Upper lobe of left lung (tissue), 6 donors: ENCODE measurements around the gene MEF2A. TPM values are rescaled to one million over a fixed set of nuclear protein-coding genes. Genes with fewer than 3 reads are reported as not detected.
A peak's percentile ranks its signal among the peaks of the same experiment; 100 is the strongest.

Experiments
- ATAC-seq, 2 donors: fragments of 200-7000 bp; cut with Tn5 transposase; one replicate each; pipeline ENCODE4 v1.9.1; 2022; ENCODE audit warnings: mild to moderate bottlenecking in 2 of 2, moderate library complexity in 2 of 2; ENCODE audit not compliant: low FRiP score in 2 of 2
- DNase-seq, 2 donors: peaks; one replicate each; pipeline ENCODE4 v3.0.0-alpha.2; 2019 to 2020
- H3K27ac ChIP-seq, 4 donors: fragments of 200-600 bp; sonication (generic); one replicate each; pipeline ENCODE4 v1.5.1; 2016 to 2019
- H3K27me3 ChIP-seq, 4 donors: fragments of 200-600 bp; sonication (generic); one replicate each; pipeline ENCODE4 v1.5.1; 2017 to 2019
- H3K36me3 ChIP-seq, 4 donors: fragments of 200-600 bp; sonication (generic); one replicate each; pipeline ENCODE4 v1.5.1; 2016 to 2019
- H3K4me1 ChIP-seq, 4 donors: fragments of 200-600 bp; sonication (generic); one replicate each; pipeline ENCODE4 v1.5.1; 2018 to 2019
- H3K4me3 ChIP-seq, 4 donors: fragments of 200-600 bp; sonication (generic); one replicate each; pipeline ENCODE4 v1.5.1; 2017 to 2019; ENCODE audit warnings: mild to moderate bottlenecking in 2 of 4, moderate library complexity in 1 of 4
- H3K9me3 ChIP-seq, 4 donors: fragments of 200-600 bp; sonication (generic); one replicate each; pipeline ENCODE4 v1.5.1; 2018 to 2019
- CTCF ChIP-seq, 6 experiments: fragments of 450-650 bp in 4 of 6; fragments of 200-600 bp in 2 of 6; sonication (generic) in 2 of 6; IDR thresholded peaks; one replicate each; pipeline ENCODE4 v1.5.1; 2016 to 2019; ENCODE audit warnings: antibody characterized with exemption in 6 of 6
- EP300 ChIP-seq, 4 donors: sonication (generic); formaldehyde crosslinking; IDR thresholded peaks; one replicate each; pipeline ENCODE4 v1.5.1; 2017; ENCODE audit warnings: antibody characterized with exemption in 4 of 4, control low read depth in 2 of 4
- POLR2A ChIP-seq, 4 donors: fragments of 450-650 bp; IDR thresholded peaks; one replicate each; pipeline ENCODE4 v1.5.1; 2016 to 2017; ENCODE audit warnings: antibody characterized with exemption in 4 of 4, mild to moderate bottlenecking in 2 of 4
- POLR2AphosphoS5 ChIP-seq, 2 donors: sonication (generic); formaldehyde crosslinking; IDR thresholded peaks; one replicate each; pipeline ENCODE4 v1.5.1; 2017; ENCODE audit warnings: antibody characterized with exemption in 2 of 2
- whole genome bisulfite sequencing, 2 donors: methylation state at CpG; one replicate each; pipeline ENCODE4 v1.1.5; 2017 to 2018; 5-methylcytosine and 5-hydroxymethylcytosine counted together
- total RNA-seq, 6 donors: library from RNA; depleted of rRNA in 4 of 6; stranded (reverse); fragments of >200 nt in 4 of 6; gene quantifications; one replicate each; pipeline versions ENCODE4 v1.1.0 to v1.2.1, GENCODE V29; 2016 to 2021
- donor health status: DM: no; HTN: no; CAD: no; lungs with moderate emphysema.
- donor health status: DM: no; HTN: yes; CAD: no; lungs with severe emphysema.

The MEF2A gene
- total RNA-seq, 6 donors from 2014 or later = 54.9 to 89.1 (median 75.2) TPM

GRCh38 chr15:99703603-99704443 lies 138.0 kb downstream of the MEF2A start:
- Histone ChIP-seq H3K27ac (peak overlapping the region; percentile 62 to 79 (median 74)), H3K4me1 (peaks cover 28 to 42% (median 33%) of the 10 kb centered on the region in 4 donors), H3K9me3 (no peaks in the 10 kb centered on the region), H3K36me3 (no peaks in the 10 kb centered on the region), H3K4me3 (no peak overlapping the region), H3K27me3 (no peaks in the 10 kb centered on the region)
- ATAC-seq (peak; percentile 86 to 89), DNase-seq (no peak)
- TF ChIP-seq CTCF (IDR thresholded peaks at IDR 0.05) (peak; percentile 62 to 83 (median 78)), EP300 (IDR thresholded peaks at IDR 0.05) (no peak), POLR2A (IDR thresholded peaks at IDR 0.05) (no peak), POLR2AphosphoS5 (IDR thresholded peaks at IDR 0.05) (peak in 1 of 2 donors; percentile 26)
- 13 to 14% methylated on average over 7 of the region's 7 CpGs for WGBS, 2 donors

GRCh38 chr15:99704444-99704838 lies 138.7 kb downstream of the MEF2A start:
- Histone ChIP-seq H3K36me3 (peaks cover 0 to under 1% (median 0%) of the 10 kb centered on the region in 4 donors), H3K27me3 (no peaks in the 10 kb centered on the region), H3K4me3 (no peak overlapping the region), H3K27ac (peak overlapping the region; percentile 10 to 79 (median 74)), H3K9me3 (no peaks in the 10 kb centered on the region), H3K4me1 (peaks cover 34 to 49% (median 39%) of the 10 kb centered on the region in 4 donors)
- 32 to 35% methylated on average over 3 of the region's 3 CpGs for WGBS, 2 donors
- no peak for DNase-seq
- peak; percentile 88 to 92 for ATAC-seq
- no peak for TF ChIP-seq EP300 (IDR thresholded peaks at IDR 0.05)
- TF ChIP-seq CTCF (IDR thresholded peaks at IDR 0.05) = peak; percentile 52 to 88 (median 80)

GRCh38 chr15:99706557-99707303 lies 140.9 kb downstream of the MEF2A start:
- 82 to 88% methylated on average over 10 of the region's 10 CpGs for WGBS, 2 donors
- H3K9me3 ChIP-seq = no peaks in the 10 kb centered on the region
- no peak for TF ChIP-seq CTCF (IDR thresholded peaks at IDR 0.05)
- TF ChIP-seq POLR2AphosphoS5 (IDR thresholded peaks at IDR 0.05) = no peak
- no peak for TF ChIP-seq EP300 (IDR thresholded peaks at IDR 0.05)
- no peak for TF ChIP-seq POLR2A (IDR thresholded peaks at IDR 0.05)
- H3K36me3 ChIP-seq = peaks cover 9 to 19% (median 13%) of the 10 kb centered on the region in 4 donors
- no peak for DNase-seq
- no peaks in the 10 kb centered on the region for H3K27me3 ChIP-seq
- no peak overlapping the region for H3K4me3 ChIP-seq
- ATAC-seq = no peak
- peaks cover 40 to 52% (median 40%) of the 10 kb centered on the region in 4 donors for H3K4me1 ChIP-seq
- H3K27ac ChIP-seq = peak overlapping the region; percentile 1 to 70 (median 31)

GRCh38 chr15:99707473-99708270 lies 141.9 kb downstream of the MEF2A start:
- no peaks in the 10 kb centered on the region for H3K27me3 ChIP-seq
- DNase-seq (no peak), ATAC-seq (peak in 1 of 2 donors; percentile 6)
- peaks cover 18 to 28% (median 20%) of the 10 kb centered on the region in 4 donors for H3K36me3 ChIP-seq
- H3K9me3 ChIP-seq = no peaks in the 10 kb centered on the region
- H3K4me1 ChIP-seq = peaks cover 39 to 49% (median 40%) of the 10 kb centered on the region in 4 donors
- TF ChIP-seq POLR2A (IDR thresholded peaks at IDR 0.05) (no peak), EP300 (IDR thresholded peaks at IDR 0.05) (no peak), CTCF (IDR thresholded peaks at IDR 0.05) (no peak), POLR2AphosphoS5 (IDR thresholded peaks at IDR 0.05) (no peak)
- H3K27ac ChIP-seq = peak overlapping the region; percentile 18 to 70 (median 46)
- 64 to 69% methylated on average over 11 of the region's 11 CpGs for WGBS, 2 donors
- H3K4me3 ChIP-seq = no peak overlapping the region
